CD4-positive, alpha-beta T cell (primary cell): ENCODE measurements around the gene NCAN. TPM values are rescaled to one million over a fixed set of nuclear protein-coding genes. Genes with fewer than 3 reads are reported as not detected.

Experiments
- ATAC-seq: fragments of 200-7000 bp; cut with Tn5 transposase; one replicate; pipeline ENCODE4 v1.10.0; 2022; ENCODE audit warnings: mild to moderate bottlenecking; ENCODE audit not compliant: poor library complexity
- CTCF ChIA-PET: fragments of 350-600 bp; sonication (Branson Sonifier 250); formaldehyde crosslinking; loops from one replicate; lab custom pipeline; 2021; ENCODE audit warnings: antibody characterized with exemption, inconsistent platforms; lab: Charles Lee
- POLR2A ChIA-PET: fragments of 350-600 bp; sonication (Branson Sonifier 250); formaldehyde crosslinking; loops from one replicate; lab custom pipeline; 2021; ENCODE audit warnings: antibody characterized with exemption, inconsistent platforms; lab: Charles Lee
- DNase-seq, 14 experiments: peaks; one replicate each; pipeline ENCODE4 v3.0.0-alpha.2; 2013 to 2020; ENCODE audit warnings: mixed read lengths in 2 of 14
- H3K27ac ChIP-seq, 2 donors: one replicate each; pipeline versions ENCODE4 v1.5.1 to v1.7.0; 2013; ENCODE audit warnings: low read length in 2 of 2, low read depth in 1 of 2, mild to moderate bottlenecking in 1 of 2
- H3K27me3 ChIP-seq, 2 experiments: 1 replicate in 1 of 2; 2 replicates in 1 of 2; pipeline versions ENCODE4 v1.6.1 to v1.7.0; 2013; ENCODE audit warnings: low read length in 2 of 2, control low read depth in 1 of 2, mild to moderate bottlenecking in 1 of 2, moderate library complexity in 1 of 2; ENCODE audit not compliant: insufficient read depth in 2 of 2, control insufficient read depth in 1 of 2
- H3K36me3 ChIP-seq: one replicate; pipeline ENCODE4 v1.6.1; 2013; ENCODE audit warnings: low read length, control low read depth; ENCODE audit not compliant: insufficient read depth
- H3K4me1 ChIP-seq: one replicate; pipeline ENCODE4 v1.6.1; 2013; ENCODE audit warnings: low read length, control low read depth; ENCODE audit not compliant: insufficient read depth
- H3K4me3 ChIP-seq: one replicate; pipeline ENCODE4 v1.5.1; 2013; ENCODE audit warnings: mild to moderate bottlenecking, low read length, moderate library complexity
- H3K9me3 ChIP-seq, 2 experiments: 1 replicate in 1 of 2; 2 replicates in 1 of 2; pipeline versions ENCODE4 v1.6.1 to v1.7.0; 2013; ENCODE audit warnings: low read length in 2 of 2, mild to moderate bottlenecking in 2 of 2, control low read depth in 1 of 2, moderate library complexity in 1 of 2; ENCODE audit not compliant: control insufficient read depth in 1 of 2, insufficient read depth in 1 of 2
- H3K27ac Mint-ChIP-seq: one replicate; pipeline ENCODE4 v1.8.0; 2020; ENCODE audit warnings: mixed read lengths
- H3K27me3 Mint-ChIP-seq: one replicate; pipeline ENCODE4 v1.8.0; 2021; ENCODE audit warnings: mixed read lengths
- H3K36me3 Mint-ChIP-seq: one replicate; pipeline ENCODE4 v1.8.0; 2021; ENCODE audit warnings: low read depth, mixed read lengths
- H3K4me1 Mint-ChIP-seq: one replicate; pipeline ENCODE4 v1.8.0; 2021; ENCODE audit warnings: low read depth, mixed read lengths
- H3K4me3 Mint-ChIP-seq: one replicate; pipeline ENCODE4 v1.8.0; 2020; ENCODE audit warnings: mild to moderate bottlenecking, mixed read lengths
- H3K9me3 Mint-ChIP-seq: one replicate; pipeline ENCODE4 v1.8.0; 2020; ENCODE audit warnings: mixed read lengths
- intact Hi-C, 2 experiments: fragments of 100-400 bp; cut with DNase I in 1 of 2; cut with micrococcal nuclease in 1 of 2; formaldehyde crosslinking; loops; one replicate each; pipeline versions ENCODE4 v1.15.1 to v1.9.0; 2023 to 2025; cut with DNase I, micrococcal nuclease
- total RNA-seq, 174 experiments: library from RNA in 2 of 174; stranded (reverse) in 2 of 174; gene quantifications; one replicate each; pipeline ENCODE4 v1.2.3 and lab custom pipeline; 2021 to 2026
- TF ChIP-seq, protein P1 (sequence below): fragments of 200-600 bp; IDR thresholded peaks from one replicate; pipeline ENCODE4 v1.8.0; 2022; ENCODE audit warnings: antibody characterized with exemption, mild to moderate bottlenecking

Gene NCAN
- total RNA-seq, 2 experiments from 2014 or later: not detected

DNA sequence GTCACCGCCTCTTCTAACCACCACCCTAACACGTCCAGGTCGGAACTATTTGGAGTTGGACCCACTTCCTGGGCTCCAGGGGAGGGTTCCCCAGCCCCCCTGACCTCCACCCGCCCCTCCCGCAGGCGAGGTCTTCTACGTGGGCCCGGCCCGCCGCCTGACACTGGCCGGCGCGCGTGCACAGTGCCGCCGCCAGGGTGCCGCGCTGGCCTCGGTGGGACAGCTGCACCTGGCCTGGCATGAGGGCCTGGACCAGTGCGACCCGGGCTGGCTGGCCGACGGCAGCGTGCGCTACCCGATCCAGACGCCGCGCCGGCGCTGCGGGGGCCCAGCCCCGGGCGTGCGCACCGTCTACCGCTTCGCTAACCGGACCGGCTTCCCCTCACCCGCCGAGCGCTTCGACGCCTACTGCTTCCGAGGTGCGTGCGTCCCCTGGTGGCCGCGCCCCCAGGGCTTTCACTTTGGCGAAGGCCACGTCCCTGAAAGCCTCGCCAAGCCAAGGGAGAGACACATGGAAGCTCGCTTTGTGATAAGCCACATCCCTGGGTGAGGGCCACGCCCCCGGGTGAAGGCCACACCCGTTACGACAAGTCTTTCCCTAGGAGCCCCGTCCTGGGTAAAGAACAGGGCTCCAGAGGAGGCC, 13.2 kb downstream of the NCAN start:
- H3K27me3 ChIP-seq: peaks cover 7 to 9% of the 10 kb centered on the region in 2 experiments
- H3K36me3 ChIP-seq: no peaks in the 10 kb centered on the region
- peak overlapping the region; percentile 67 for H3K4me3 Mint-ChIP-seq
- no peaks in the 10 kb centered on the region for H3K4me1 Mint-ChIP-seq
- TF ChIP-seq, protein P1, sequence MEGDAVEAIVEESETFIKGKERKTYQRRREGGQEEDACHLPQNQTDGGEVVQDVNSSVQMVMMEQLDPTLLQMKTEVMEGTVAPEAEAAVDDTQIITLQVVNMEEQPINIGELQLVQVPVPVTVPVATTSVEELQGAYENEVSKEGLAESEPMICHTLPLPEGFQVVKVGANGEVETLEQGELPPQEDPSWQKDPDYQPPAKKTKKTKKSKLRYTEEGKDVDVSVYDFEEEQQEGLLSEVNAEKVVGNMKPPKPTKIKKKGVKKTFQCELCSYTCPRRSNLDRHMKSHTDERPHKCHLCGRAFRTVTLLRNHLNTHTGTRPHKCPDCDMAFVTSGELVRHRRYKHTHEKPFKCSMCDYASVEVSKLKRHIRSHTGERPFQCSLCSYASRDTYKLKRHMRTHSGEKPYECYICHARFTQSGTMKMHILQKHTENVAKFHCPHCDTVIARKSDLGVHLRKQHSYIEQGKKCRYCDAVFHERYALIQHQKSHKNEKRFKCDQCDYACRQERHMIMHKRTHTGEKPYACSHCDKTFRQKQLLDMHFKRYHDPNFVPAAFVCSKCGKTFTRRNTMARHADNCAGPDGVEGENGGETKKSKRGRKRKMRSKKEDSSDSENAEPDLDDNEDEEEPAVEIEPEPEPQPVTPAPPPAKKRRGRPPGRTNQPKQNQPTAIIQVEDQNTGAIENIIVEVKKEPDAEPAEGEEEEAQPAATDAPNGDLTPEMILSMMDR: peak; percentile 83
- DNase-seq (peak; percentile 60 to 89 (median 74)), ATAC-seq (peak; percentile 97)
- intact Hi-C loops: loop anchor here (1.0 kb wide), 2 partner anchors 39 to 79 kb away; no protein-coding TSS in a partner anchor
- POLR2A ChIA-PET: interaction anchor here (0.9 to 1.0 kb wide), 2 partner anchors 22 to 32 kb away, joined by 3 to 5 read pairs; partner anchors contain the start of genes BORCS8, NR2C2AP and RFXANK
- peaks cover 22% of the 10 kb centered on the region for H3K27me3 Mint-ChIP-seq
- no peak overlapping the region for H3K27ac ChIP-seq
- peaks cover 0 to 4% of the 10 kb centered on the region in 2 experiments for H3K9me3 ChIP-seq
- peaks cover 11% of the 10 kb centered on the region for H3K4me1 ChIP-seq
- no peaks in the 10 kb centered on the region for H3K9me3 Mint-ChIP-seq
- no peak overlapping the region for H3K27ac Mint-ChIP-seq
- H3K36me3 Mint-ChIP-seq: no peaks in the 10 kb centered on the region
- peak overlapping the region; percentile 40 for H3K4me3 ChIP-seq
- CTCF ChIA-PET: interaction anchor here (0.6 to 2.7 kb wide), 9 partner anchors 9 to 1913 kb away, joined by 3 to 15 read pairs (median 3); partner anchors contain the start of genes BORCS8, NR2C2AP and RFXANK

DNA sequence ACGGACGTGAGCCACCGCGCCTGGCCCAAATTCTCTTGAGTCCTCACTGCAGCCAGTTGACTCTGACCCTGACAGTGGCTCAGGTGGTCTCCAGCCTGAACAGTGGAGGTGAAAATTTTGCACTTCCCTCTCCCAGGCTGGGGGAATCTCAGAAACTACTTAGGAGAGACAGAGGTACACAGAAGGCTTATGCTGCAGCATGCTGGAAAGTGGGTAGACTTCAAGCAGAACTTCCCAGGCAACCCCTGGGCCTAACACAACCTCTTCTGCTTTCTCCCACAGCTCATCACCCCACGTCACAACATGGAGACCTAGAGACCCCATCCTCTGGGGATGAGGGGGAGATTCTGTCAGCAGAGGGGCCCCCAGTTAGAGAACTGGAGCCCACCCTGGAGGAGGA, 14.4 kb downstream of the NCAN start:
- Histone ChIP-seq H3K9me3 (peaks cover 0 to 4% of the 10 kb centered on the region in 2 experiments), H3K27ac (no peak overlapping the region), H3K27me3 (peaks cover 7 to 9% of the 10 kb centered on the region in 2 experiments), H3K4me3 (no peak overlapping the region), H3K4me1 (peaks cover 11% of the 10 kb centered on the region), H3K36me3 (no peaks in the 10 kb centered on the region)
- TF ChIP-seq, protein P1: no peak
- H3K27ac Mint-ChIP-seq: no peak overlapping the region
- intact Hi-C loops: no loop called here
- H3K9me3 Mint-ChIP-seq: no peaks in the 10 kb centered on the region
- peaks cover 22% of the 10 kb centered on the region for H3K27me3 Mint-ChIP-seq
- no peaks in the 10 kb centered on the region for H3K4me1 Mint-ChIP-seq
- H3K36me3 Mint-ChIP-seq: no peaks in the 10 kb centered on the region
- no peak overlapping the region for H3K4me3 Mint-ChIP-seq
- ChIA-PET CTCF (interaction anchor here (1.0 to 2.7 kb wide), 2 partner anchors 52 to 80 kb away, joined by 3 to 15 read pairs; no protein-coding TSS in a partner anchor), POLR2A (no interaction called here)
- DNase-seq: no peak
- ATAC-seq: no peak

DNA sequence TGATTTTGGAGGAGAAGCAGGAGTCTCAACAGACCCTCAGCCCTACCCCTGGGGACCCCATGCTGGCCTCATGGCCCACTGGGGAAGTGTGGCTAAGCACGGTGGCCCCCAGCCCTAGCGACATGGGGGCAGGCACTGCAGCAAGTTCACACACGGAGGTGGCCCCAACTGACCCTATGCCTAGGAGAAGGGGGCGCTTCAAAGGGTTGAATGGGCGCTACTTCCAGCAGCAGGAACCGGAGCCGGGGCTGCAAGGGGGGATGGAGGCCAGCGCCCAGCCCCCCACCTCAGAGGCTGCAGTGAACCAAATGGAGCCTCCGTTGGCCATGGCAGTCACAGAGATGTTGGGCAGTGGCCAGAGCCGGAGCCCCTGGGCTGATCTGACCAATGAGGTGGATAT, 14.9 kb downstream of the NCAN start:
- ATAC-seq: no peak
- Mint-ChIP-seq H3K27ac (no peak overlapping the region), H3K4me1 (no peaks in the 10 kb centered on the region), H3K36me3 (no peaks in the 10 kb centered on the region), H3K4me3 (no peak overlapping the region), H3K27me3 (peaks cover 22% of the 10 kb centered on the region), H3K9me3 (no peaks in the 10 kb centered on the region)
- H3K9me3 ChIP-seq: peaks cover 0 to 4% of the 10 kb centered on the region in 2 experiments
- ChIA-PET POLR2A (no interaction called here), CTCF (no interaction called here)
- H3K4me1 ChIP-seq: peaks cover 11% of the 10 kb centered on the region
- H3K27ac ChIP-seq: no peak overlapping the region
- intact Hi-C loops: no loop called here
- TF ChIP-seq, protein P1: no peak
- H3K4me3 ChIP-seq: no peak overlapping the region
- DNase-seq: no peak
- peaks cover 7 to 9% of the 10 kb centered on the region in 2 experiments for H3K27me3 ChIP-seq
- no peaks in the 10 kb centered on the region for H3K36me3 ChIP-seq
